GM12872 (cell line): Measurements from ENCODE around the gene USP9X.

Experiments
- CTCF ChIP-seq: IDR thresholded peaks from 3 replicates; pipeline ENCODE4 v1.5.1; 2011; ENCODE audit warnings: low read depth, mild to moderate bottlenecking, low read length, moderate library complexity; ENCODE audit not compliant: insufficient read depth

USP9X gene

GRCh38 chrX:41152221-41152620, 67.0 kb downstream of the USP9X start:
- no peak for TF ChIP-seq CTCF

- TF ChIP-seq CTCF: no peak
Measured at GRCh38 chrX:41153448-41153847, 68.2 kb downstream of the USP9X start.

GRCh38 chrX:41153957-41154356, 68.7 kb downstream of the USP9X start:
- no peak for TF ChIP-seq CTCF

GRCh38 chrX:41164449-41164848, 79.2 kb downstream of the USP9X start:
- TF ChIP-seq CTCF: no peak

GRCh38 chrX:41167888-41168287, 82.6 kb downstream of the USP9X start:
- no peak for TF ChIP-seq CTCF

GRCh38 chrX:41176263-41176662, 91.0 kb downstream of the USP9X start:
- no peak for TF ChIP-seq CTCF

- TF ChIP-seq CTCF: no peak
Measured at GRCh38 chrX:41177297-41177696, 92.1 kb downstream of the USP9X start.

GRCh38 chrX:41178201-41178600, 93.0 kb downstream of the USP9X start:
- no peak for TF ChIP-seq CTCF
